ENCODE measurements around the gene IPO9.
A peak's percentile ranks its signal among the peaks of the same experiment; 100 is the strongest.
"Not testable (repeated sequence)": the region's sequence is repeated elsewhere in the genome, so short reads cannot be mapped to it uniquely, and the experiment has no call there.

IPO9 gene

DNA sequence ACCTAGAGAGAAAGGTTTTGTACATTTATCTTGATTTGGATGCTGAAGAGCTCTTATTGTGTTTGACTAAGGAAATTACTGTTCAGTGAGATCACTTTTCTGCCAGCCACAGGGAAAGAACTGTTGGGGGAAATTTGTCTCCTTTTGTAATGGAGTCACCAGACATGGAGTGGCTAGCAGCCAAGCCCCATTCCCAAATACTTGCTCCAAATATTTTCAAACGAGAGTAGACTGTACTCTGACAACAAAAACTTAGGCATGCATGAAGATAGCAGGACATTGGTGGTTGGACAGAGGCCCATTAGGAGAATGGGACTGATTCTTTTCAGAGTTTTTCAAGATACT lies 21.1 kb downstream of the IPO9 start:
- no peak for DNase-seq

DNA sequence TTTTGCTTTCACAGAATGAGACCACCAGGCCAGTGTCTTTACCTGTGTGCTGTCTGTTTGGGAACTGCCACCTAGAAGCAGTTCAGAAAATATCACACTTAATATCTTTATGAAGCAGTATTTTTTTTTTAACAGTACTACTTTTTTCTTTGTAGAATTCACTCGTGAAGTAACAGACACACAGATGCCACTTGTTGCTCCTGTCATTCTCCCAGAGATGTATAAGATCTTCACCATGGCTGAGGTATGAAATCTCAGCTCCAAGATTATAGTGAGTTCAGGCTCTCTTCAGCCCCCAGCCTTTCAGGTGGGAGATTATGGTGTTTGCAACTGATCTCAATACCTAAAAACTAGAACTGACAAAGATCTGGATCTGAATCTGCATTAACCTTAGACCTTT lies 23.0 kb downstream of the IPO9 start:
- no peak for DNase-seq

DNA sequence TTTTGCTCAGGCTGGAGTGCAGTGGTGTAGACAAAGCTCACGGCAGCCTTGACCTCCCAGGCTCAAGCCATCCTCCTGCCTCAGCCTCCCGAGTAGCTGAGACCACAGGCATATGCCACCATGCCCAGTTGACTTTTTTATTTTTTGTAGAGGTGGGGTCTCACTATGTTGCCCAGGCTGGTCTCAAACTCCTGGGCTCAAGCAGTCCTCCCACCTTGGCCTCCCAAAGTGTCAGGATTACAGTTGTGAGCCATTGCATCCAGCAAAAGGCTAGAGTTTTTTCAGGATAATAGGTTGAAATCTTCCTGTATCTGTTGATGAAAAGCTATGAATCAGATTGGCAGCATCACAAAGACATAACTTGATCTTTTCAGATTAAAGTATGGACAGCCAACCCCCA lies 27.8 kb downstream of the IPO9 start:
- DNase-seq, result not testable (repeated sequence)

DNA sequence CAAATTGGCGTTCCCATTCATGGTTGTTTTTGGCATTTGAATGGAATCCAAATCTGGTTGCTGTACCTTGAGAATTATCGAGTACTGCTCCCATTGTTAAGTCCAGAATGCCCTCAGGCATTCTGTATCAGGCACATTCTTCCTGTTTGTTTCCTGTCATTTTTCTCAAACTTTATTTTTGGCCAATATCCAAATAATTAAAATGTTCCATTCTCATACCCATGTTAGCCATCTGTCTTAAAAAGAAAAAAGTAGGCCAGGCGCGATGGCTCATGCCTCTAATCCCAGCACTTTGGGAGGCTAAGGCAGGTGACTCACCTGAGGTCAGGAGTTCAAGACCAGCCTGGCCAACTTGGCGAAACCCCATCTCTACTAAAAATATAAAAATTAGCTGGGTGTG lies 30.5 kb downstream of the IPO9 start:
- no peak for DNase-seq

DNA sequence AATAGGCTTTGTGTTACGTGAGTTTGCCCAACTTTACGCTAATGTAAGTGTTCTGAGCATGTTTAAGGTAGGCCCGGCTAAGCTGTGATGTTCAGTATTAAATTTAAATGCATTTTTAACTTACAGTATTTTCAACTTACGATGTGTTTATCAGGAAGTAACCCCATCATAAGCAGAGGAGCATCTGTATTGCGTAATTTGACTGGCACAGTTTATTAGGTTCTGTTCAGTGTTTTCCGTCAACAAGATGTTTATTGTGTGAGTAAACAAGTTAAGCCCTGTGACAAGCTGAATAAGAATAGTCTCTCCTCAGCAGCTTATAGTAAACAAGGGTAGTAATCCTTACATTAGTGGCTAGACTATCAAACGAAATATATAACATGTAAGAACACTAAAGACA lies 32.5 kb downstream of the IPO9 start:
- DNase-seq, result no peak

DNA sequence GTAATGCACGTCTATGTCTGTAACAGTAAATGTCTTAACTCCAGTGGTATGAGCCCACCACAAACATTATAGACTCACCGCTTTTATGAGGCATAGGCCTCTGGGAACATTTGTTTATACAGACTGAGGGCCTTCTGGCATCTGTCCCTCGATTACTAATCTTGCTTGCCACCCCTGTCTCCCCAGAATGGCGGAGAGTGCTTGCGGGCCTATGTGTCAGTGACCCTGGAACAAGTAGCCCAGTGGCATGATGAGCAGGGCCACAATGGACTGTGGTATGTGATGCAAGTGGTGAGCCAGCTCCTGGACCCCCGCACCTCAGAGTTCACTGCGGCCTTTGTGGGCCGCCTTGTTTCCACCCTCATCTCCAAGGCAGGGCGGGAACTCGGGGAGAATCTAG lies 41.4 kb downstream of the IPO9 start:
- no peak for DNase-seq

DNA sequence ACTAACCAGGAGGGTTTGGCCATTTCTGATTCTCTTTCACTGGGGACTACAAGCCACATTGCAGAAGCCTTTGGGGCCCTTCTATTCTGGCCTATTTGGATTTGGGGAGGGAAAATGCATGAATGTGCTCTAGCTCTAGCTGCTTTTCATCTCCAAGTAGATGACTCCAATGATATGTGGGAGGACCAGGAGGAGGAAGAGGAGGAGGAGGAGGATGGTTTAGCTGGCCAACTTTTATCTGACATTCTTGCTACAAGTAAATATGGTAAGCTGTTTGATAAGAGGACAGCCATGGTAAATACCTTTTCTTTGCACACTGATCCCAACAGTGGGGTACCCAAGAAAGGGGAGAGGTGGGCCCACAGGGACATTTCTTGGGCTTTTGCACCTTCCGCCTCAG lies 45.7 kb downstream of the IPO9 start:
- DNase-seq, result no peak

DNA sequence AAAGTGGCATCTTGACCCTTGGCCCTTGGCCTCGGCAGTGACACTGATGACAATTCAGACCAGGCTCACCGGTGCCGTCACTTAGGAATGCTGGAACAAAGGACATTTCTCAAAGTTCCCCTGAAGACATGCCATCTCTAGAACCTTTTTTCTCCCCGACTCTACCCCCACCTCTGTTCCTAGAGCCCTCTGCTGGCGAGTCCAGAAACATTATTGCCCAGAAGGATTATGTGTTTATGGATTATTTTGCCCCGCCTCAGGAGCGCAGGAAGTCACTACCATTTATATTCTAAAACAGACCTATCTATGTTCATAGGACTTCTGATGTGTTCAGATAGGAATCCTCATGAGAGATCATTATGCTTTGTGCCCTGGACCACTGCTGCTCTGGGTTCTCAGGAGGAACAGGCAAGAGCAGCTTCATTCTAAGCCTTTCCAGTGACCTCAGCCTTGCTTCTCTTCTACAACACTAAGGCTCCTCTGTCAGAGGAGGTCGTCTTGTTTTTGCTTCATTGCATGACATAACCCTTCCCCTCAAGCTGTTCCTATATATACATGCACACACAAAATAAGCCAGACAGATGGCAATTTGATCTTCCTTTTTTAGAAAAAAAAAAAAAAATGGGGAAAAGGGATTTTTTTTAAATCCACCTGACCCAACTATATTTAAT lies 47.3 kb downstream of the IPO9 start:
- no peak for DNase-seq

DNA sequence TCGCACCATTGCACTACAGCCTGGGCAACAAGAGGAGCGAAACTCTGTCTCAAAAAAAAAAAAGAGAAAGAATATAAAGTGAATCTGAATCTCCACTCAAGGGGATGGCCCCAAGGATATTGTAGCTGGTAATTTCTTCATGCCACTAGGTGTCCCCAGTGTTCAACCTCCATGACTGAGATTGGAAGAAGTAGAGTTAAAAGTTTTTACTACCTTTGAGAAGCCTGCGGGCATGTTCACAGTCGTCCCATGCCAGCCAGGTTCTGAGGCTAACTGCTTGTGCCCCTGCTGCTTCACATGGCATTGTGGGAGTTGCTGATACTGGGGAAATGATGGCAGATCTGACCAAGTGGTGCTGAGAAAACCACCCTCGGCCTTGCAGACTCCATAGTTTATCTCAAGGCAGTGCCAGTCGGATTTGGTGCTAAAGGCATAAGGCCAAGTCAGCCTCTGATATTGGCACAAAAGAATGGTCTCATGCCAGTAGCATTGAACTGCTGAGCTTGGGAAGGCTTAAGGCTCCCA lies 49.0 kb downstream of the IPO9 start:
- peak in 1 of 2 experiments; percentile 20 for DNase-seq

DNA sequence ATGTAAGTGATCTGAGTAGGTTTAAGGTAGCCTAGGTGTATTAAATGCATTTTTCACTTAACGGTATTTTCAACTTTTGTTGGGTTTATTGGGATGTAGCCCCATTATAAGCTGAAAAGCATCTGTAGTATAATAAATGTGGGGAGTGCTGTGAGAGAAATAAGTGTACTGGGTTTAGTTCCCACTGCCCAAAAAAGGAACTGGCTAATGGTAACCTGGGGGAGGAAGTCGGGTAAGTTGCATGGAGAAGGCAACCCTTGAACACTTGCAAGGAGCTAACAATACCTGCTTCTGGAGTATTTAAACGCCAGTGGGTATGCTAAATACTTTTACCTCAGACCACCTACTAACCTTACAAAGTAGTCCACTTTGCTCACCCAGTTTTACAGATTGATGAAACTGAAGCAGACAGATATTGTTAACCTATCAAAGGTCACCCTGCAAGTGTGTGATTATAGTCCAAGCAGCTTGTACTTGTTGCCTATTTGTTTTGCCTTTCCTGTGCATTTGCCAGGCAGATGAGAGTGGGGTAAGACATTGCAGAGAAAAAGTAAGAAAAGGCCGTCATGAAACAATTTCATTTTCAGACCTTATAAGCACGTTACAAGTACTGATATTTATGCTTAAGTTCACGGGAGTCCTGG lies 52.1 kb downstream of the IPO9 start:
- no peak for DNase-seq

DNA sequence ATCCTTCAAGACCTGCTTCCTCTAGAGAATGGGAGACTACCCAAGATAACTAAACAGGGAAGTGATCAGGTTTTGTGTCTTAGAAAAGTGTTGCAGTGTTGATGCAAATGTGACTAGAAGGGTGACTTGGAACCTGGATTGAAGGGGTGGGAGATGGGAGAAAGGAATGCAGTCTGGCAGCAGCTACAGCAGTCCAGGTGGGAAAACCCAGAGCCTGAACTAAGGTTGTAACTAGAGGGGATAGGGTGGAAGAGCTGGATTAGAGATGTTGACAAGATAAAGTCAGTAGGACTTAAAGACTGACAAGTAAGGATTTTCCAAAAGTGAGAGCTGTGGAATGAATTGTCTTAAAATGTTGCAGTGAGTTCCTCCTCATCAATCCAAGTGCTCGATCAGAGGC lies 52.7 kb downstream of the IPO9 start:
- no peak for DNase-seq

DNA sequence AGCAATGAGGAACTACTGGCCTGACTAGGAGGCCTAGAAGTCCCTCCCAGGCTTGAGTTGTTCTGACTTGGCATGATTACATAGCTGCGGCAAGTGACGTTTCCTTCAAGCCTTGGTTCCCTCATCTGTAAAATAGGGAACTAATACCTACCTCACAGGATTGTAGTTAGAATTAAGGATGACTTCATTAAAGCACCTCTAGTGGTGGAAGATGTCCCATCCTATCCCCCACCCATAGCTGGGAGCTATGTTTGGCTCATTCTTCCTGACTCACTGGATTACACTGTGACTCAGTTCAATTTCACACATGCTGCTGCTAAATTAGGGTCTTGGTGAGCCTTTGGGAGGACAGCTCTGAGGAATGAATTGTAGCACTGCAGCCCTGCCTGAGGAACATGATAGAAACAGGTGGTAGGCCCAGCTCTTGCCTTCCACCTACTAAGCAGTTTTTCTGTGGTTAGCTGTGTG lies 53.7 kb downstream of the IPO9 start:
- DNase-seq, result no peak

DNA sequence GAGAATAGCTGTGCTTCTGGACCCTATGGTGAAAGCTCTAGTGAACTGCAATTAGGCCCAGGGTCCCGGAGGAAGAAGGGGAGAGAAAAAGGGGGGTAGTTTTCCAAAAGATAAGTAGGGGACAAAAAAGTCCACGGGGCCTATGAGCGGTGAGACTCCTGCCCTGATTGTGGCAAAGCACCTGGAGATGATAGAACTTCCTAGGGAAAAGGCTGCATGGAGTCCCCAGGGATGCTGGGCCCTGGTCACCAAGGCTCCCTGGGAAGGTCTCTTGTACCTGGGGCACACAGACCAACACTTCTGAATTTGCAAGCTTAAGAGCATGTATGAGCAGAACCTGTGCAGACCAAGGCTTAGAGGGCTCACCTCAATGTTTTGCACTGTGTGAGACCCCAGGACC lies 54.3 kb downstream of the IPO9 start:
- no peak for DNase-seq

DNA sequence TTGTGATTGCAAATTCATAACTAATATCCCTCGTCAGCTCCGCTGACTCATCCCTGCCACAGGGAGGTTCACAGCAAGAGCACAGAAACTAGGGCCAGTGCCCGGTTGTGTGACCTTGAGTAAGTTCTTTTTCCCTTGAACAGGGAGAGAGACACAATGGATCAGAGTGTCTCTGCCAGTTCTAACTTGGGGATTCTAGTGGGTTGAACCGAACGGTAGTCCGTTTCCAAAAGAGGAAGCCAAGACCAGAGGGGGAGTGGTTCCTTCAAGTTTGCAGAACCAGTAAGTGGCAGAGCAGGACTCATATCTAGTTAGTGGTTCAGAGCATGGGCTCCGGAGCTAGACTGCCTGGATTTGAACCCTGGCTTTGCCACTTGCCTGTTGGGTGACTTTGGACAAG lies 54.8 kb downstream of the IPO9 start:
- DNase-seq, result no peak

DNA sequence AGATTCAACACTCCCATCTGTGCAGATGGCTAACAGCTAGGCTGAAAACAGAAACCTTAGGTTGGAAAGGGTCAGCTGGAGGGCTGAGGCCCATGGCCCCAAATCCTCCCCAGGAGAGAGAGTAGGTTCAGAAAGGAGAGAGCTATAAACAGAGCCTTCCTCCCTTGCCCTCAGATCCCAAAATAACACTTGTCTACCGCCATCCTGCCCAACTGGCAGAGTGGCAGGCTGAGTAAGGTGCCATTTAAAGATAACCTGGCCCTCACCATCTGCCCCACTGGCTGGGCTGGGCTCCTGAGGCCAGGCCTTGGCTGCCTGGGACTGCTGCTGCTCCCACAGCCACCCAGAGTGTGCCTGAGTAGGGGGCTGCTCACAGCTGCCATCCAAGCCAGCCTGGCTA lies 55.5 kb downstream of the IPO9 start:
- DNase-seq, result no peak

DNA sequence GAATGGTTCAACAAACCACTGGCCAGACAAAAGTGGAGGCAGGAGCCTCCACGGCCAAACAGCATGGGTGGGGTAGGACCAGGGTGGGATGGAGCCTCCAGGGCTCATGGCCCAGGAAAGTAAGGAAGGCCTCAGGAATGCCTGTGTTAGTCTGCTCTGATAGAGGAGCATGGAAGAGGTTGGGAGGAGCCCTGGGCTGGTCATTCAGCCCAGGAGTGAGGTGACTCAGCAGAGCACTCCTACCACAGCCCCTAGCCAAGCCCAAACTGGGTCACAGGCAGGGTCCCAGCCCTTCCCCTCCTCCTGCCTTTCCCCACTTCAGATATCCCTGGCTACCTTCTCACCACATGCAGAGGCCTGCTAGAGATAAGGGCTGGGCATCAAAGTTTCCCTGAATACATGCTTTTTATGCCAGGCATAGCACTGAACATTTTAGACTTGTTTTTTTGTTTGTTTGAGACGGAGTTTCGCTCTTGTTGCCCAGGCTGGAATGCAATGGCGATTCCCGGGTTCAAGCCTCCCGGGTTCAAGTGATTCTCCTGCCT lies 56.6 kb downstream of the IPO9 start:
- no peak for DNase-seq

DNA sequence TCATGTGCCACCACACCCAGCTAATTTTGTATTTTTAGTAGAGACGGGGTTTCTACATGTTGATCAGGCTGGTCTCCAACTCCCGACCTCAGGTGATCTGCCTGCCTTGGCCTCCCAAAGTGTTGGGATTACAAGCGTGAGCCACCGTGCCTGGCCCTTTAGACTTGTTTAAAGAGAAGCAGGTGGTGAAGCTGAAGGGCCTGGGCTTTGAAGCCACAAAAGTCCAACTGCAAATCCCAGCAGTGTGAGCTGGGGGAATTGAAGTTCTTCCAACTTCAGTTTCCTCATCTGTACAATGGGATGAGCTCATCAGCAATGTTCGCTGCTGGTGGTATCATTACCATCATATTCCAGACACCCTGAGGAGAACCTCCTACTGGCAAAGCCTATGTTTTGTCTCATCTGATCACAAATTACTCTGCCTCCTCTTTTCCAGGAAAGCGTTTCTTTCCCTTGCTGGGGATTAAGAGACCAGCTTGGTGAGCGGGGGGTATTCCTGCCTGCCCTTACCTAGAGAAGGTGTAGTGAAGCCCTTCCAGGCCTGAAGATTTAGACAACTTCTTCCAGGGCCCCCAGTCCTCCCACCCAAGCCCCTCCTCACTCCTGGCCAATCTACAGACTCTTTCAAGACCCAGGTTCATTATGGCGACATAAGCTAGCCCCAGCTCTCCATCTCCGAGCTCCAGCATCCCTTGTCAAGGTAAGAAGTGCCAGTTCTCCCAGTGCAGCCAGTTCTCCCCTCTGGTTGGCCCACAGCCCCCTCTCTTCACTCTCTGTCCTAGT lies 57.3 kb downstream of the IPO9 start:
- no peak for DNase-seq

DNA sequence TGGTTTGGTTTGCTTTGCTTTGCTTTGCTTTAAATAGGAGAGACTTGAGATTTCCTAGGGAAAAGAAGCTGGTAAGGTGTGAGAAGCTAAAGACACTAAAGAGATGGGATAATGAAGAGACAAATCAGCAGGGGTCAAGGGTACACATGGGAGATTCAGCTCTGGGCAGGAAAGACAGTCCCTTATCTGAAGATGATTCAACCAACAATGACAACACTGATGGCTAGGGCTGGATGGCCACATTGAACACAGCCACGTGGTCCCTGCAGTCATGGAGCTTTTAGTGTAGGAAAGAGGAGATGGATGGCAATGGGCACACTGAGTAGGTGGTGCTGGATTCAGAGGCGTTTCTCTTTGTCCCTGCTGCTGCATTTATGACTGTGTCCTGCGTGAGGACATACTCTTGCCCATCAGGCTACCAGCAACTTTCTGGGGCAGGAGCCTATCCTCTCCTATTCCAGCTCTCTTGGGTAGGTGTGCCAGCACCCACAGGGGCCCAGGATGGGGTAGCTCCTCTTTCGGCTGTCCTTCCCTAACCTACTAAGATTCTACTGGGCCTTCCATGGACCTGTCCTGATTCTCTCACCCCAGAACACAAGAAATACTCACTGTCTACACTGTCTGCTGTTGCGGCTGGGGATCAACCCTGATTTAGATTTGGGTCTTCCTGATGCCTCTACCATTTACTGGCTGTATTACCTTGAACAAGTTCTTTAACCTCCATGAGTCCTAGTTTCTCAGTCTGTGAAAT lies 58.3 kb downstream of the IPO9 start:
- no peak for DNase-seq

DNA sequence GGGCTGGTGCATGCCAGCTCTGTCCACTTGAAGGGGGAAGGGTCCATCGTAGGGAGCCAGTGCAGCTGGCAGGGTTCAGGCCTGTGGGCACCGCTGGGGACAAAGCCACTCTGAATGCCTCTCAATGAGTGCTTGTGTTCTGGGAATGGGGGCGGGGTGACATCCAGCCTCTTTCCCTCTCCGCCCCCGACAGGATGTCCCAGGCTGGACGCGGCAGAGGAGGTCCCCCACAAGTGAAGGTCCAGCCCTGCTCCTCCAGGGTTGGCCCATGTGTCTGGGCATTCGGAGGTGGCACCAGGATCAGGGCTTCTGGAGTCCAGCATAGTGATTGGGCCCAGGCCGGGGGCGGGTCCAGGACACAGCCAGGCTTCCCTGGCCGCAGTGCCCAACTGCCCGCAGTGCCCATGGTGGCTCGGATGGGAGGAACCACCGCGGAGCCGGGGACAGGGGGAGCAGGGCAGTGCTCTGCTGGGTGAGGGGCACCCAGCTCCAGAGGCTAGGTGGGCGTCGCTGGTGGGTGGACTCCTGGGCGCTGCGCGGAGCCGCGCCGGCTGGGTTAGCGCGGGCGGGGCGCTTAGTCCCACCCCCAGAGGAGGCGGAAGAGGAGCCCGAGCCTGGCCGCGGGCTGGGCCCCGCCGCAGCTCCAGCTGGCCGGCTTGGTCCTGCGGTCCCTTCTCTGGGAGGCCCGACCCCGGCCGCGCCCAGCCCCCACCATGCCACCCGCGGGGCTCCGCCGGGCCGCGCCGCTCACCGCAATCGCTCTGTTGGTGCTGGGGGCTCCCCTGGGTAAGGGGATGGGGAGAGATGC lies 59.5 kb downstream of the IPO9 start, which contains the start of gene SHISA4:
TSS of gene SHISA4 (plus strand) at position 617 of the 808 bp plus-strand sequence. CDS start at position 714, 97 bp downstream.
- peak in 1 of 2 experiments; percentile 42 for DNase-seq

DNA sequence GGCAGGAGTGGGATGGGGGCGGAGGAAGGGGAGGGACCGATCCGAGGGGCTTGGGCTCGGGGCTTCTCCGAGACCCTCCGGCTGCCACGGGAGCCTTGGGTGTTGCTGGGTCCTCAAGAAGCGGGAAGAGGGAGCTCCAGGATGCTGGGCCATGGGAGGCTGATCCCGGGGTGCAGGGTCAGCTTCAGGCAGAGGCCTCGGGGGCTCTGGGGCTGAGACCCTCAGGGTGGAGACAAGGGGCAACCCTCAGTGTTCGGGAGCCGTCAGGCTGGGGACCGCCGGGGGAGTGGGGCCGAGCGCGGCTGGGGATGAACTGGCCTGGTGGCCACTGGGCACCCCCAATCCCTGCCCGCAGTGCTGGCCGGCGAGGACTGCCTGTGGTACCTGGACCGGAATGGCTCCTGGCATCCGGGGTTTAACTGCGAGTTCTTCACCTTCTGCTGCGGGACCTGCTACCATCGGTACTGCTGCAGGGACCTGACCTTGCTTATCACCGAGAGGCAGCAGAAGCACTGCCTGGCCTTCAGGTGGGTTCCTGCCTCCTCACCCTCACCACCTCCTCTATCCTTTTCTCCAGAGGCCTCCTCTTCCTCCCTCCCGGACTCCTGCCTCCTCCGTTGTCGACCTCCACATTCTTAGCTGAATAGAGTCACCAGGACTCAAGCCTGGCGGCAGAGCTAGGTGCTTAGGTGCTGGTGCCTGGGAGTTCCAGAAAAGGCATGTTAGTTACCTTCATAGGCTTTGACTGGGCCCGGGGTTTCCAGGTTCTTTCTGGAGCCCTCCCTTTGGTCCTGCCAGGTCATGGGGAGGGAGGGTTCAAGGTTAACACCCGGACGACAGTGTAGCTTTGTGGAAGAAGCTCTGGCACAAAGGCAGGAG lies 60.4 kb downstream of the IPO9 start:
- no peak for DNase-seq

DNA sequence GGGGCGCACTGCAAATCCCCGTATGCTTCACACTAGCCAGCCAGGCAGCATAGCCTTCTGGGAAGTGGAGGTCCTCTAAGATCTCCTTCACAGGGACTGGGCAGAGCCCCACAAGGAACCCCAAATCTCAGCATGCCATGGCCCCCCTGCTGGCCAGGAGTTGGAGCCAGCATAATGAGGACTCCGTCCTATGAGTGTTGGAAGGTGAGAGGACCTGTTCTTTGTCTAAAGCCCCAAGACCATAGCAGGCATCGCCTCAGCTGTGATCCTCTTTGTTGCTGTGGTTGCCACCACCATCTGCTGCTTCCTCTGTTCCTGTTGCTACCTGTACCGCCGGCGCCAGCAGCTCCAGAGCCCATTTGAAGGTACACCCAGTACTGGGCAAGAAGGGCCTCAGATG lies 61.3 kb downstream of the IPO9 start:
- no peak for DNase-seq

All from NCI-H2081 (cell line).